GM21723 (cell line): ENCODE results near the gene LTBP3.

Source experiments
- ATAC-seq: cut with Tn5 transposase; IDR thresholded peaks from one replicate; pipeline ENCODE4 v1.9.1; 2021; ENCODE audit warnings: mild to moderate bottlenecking, moderate library complexity; ENCODE audit not compliant: unreplicated experiment

Gene LTBP3

DNA sequence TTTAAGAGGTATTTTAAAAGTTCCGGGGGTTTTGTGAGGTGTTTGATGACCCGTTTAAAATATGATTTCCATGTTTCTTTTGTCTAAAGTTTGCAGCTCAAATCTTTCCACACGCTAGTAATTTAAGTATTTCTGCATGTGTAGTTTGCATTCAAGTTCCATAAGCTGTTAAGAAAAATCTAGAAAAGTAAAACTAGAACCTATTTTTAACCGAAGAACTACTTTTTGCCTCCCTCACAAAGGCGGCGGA is 59.5 kb downstream of the LTBP3 start:
- no peak for ATAC-seq

DNA sequence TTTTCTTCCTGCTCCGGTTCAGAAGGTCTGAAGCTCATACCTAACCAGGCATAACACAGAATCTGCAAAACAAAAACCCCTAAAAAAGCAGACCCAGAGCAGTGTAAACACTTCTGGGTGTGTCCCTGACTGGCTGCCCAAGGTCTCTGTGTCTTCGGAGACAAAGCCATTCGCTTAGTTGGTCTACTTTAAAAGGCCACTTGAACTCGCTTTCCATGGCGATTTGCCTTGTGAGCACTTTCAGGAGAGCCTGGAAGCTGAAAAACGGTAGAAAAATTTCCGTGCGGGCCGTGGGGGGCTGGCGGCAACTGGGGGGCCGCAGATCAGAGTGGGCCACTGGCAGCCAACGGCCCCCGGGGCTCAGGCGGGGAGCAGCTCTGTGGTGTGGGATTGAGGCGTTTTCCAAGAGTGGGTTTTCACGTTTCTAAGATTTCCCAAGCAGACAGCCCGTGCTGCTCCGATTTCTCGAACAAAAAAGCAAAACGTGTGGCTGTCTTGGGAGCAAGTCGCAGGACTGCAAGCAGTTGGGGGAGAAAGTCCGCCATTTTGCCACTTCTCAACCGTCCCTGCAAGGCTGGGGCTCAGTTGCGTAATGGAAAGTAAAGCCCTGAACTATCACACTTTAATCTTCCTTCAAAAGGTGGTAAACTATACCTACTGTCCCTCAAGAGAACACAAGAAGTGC is 60.0 kb downstream of the LTBP3 start:
- ATAC-seq: no peak

DNA sequence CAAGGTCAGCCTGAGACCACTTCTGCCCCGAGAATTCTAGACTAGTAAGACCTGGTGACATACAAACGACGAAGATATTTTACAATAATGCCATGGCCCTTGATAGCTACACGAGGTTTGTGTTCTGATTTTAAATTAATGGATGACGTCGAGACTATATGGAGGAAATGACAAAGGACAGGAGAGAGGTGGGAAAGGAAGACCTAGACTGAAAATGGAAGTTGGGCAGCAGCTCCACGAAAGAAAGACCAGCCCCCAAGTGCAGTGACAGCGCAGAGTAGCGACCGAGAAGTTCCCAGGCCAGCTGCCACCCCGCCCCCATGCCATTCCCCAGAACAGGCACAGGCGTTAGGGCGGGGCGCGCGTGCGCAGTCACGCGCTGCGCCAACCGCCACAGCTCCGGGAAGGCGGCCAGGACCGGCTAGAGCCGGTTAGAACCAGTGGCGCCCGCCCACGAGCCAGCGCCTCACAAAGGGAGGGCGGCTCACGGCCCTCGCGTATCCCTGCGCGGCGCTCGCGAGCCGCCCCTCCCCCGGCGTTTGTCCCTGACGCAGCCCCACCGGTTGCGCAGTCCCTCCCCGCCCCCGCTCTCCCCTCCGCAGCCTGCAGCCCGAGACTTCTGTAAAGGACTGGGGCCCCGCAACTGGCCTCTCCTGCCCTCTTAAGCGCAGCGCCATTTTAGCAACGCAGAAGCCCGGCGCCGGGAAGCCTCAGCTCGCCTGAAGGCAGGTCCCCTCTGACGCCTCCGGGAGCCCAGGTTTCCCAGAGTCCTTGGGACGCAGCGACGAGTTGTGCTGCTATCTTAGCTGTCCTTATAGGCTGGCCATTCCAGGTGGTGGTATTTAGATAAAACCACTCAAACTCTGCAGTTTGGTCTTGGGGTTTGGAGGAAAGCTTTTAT is 60.8 kb downstream of the LTBP3 start:
- peak; percentile 55 for ATAC-seq

GRCh38 chr11:65496304-65497140 is 61.6 kb downstream of the LTBP3 start:
- ATAC-seq: peak; percentile 11

- ATAC-seq: no peak
Observed at GRCh38 chr11:65493367-65494176, 64.6 kb downstream of the LTBP3 start.

DNA sequence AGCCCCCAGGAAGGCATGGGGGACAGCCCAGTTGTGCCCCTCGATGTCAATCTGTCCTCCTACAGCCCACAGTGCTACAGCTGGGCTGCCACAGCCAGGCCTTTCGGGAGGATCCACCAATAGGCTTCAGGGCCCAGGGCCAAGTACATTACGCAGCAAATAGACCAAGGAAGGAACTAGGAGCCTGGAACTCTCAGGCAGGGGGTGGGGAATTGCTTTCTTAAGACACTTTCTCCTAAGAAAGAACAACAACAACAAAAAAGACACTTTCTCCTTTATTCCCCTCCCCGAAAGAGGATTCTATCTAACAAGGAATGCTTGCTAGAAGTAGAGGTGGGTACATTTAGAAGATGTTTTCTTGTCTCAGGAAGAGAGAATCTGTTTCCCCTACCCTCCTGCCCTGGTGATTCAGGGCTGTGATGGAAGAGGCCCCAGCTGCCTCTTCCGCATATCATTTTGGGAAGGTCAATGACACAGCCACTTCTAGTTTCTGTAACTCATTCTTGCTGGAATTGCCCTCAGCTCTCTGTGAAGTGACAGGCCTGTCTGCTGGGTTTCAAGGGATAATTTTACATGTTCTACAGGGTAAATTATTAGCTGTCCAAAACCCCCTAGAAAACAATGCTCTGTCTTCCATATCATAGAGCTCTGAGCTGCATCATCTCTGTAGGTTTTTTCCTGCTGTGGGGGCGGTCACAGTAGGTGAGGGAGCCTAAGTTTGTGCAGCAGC is 65.4 kb downstream of the LTBP3 start:
- no peak for ATAC-seq

DNA sequence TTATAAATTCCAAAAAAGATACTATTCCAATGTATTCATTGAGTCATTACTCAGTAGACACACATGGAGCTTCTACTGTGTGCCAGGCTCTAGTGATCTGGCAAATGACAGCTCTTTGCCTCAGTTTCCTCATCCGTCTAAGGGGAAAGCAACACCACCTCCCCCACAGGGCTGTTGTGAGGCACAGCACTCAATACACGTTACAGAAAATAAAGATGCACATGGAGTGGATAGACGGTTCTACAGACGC is 65.8 kb downstream of the LTBP3 start:
- ATAC-seq: no peak

- no peak for ATAC-seq
Observed at GRCh38 chr11:65491614-65492386, 66.4 kb downstream of the LTBP3 start.

GRCh38 chr11:65491163-65491465 is 67.0 kb downstream of the LTBP3 start:
- ATAC-seq: no peak

- ATAC-seq: no peak
Observed at GRCh38 chr11:65489706-65490320, 68.3 kb downstream of the LTBP3 start.

DNA sequence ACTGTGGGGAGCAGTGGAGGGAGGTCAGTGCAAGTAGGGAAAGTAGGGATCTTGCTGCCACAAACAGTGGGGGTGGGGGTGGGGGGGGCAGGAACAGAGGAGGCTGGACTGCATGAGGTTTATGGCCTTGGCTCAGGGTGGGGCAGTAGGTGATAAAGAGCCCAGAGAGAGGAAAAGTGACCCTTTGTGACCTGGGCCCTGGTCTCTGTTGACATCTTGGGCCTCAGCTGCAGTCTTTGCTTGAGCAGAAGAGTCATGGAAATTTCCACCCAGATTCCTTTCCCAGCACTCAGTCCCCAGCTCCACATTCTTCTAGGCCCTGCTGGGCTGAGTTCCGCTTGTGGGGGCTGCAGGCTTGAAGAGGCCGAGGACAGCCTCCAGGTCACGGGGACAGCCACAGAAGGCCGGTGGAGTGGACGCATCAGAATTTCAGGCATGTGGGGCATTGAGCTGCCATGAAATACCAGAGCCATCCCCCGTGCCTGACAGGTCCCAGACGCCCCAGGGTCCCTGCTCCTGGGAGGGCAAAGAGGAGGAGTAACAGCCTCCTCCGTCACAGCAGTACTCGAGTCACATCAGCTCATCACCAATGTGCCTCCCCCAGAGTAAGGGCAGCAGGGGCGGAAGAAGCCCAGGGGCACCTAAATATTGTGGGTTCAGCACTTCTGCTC is 69.0 kb downstream of the LTBP3 start:
- no peak for ATAC-seq
